K562 (cell line): ENCODE data around the gene NABP1. TPM values are rescaled to one million over a fixed set of nuclear protein-coding genes. Genes with fewer than 3 reads are reported as not detected.

Experiments
- ARID1B ChIP-seq: fragments of 450-650 bp; IDR thresholded peaks from 2 replicates; pipeline ENCODE4 v1.6.1; 2016; ENCODE audit warnings: antibody characterized with exemption, mild to moderate bottlenecking, inconsistent platforms
- CBX8 ChIP-seq: fragments of 200-600 bp; sonication (generic); IDR thresholded peaks from 2 replicates; pipeline ENCODE4 v1.6.1; 2012; ENCODE audit warnings: borderline replicate concordance, mixed run types, low read depth, mild to moderate bottlenecking, moderate library complexity, mixed read lengths, low read length, control low read depth, inconsistent platforms; ENCODE audit not compliant: poor library complexity, severe bottlenecking; ENCODE audit errors: extremely low read depth
- CREB1 ChIP-seq, 2 experiments: sonication (generic) in 1 of 2; formaldehyde crosslinking in 1 of 2; IDR thresholded peaks; 2 replicates each; pipeline versions ENCODE4 v1.6.1 to v1.8.0; 2012 to 2022; ENCODE audit warnings: inconsistent platforms in 1 of 2, mild to moderate bottlenecking in 1 of 2, missing genetic modification reagents in 1 of 2, moderate library complexity in 1 of 2
- CTCF ChIP-seq, 3 experiments: IDR thresholded peaks in 2 of 3; conservative IDR thresholded peaks in 1 of 3; 2 replicates each; pipeline ENCODE4 v1.5.1; 2011 to 2012; ENCODE audit warnings: low read length in 3 of 3, mild to moderate bottlenecking in 3 of 3, control low read depth in 2 of 3, improper control_type of control experiment in 1 of 3, inconsistent platforms in 1 of 3, low read depth in 1 of 3, mixed read lengths in 1 of 3, moderate library complexity in 1 of 3; ENCODE audit not compliant: insufficient read depth in 2 of 3
- ETS1 ChIP-seq: conservative IDR thresholded peaks from 2 replicates; pipeline ENCODE4 v1.6.1; 2011; ENCODE audit warnings: low read depth, mild to moderate bottlenecking, low read length; ENCODE audit not compliant: control insufficient read depth
- GTF2E2 ChIP-seq: fragments of 200-800 bp; sonication (Bioruptor generic); IDR thresholded peaks from 2 replicates; pipeline ENCODE4 v1.6.1; 2016; ENCODE audit warnings: missing genetic modification characterization, missing compliant biosample characterization
- JUN ChIP-seq, 2 experiments: sonication (generic) in 1 of 2; formaldehyde crosslinking in 1 of 2; IDR thresholded peaks; 2 replicates each; pipeline versions ENCODE4 v1.6.1 to v1.8.0; 2012 to 2022; ENCODE audit warnings: borderline replicate concordance in 2 of 2, mild to moderate bottlenecking in 2 of 2, improper control_type of control experiment in 1 of 2, low read depth in 1 of 2, low read length in 1 of 2, missing genetic modification reagents in 1 of 2
- MTA2 ChIP-seq: fragments of 450-650 bp; IDR thresholded peaks from 2 replicates; pipeline ENCODE4 v1.6.1; 2016; ENCODE audit warnings: low read depth
- OTX1 ChIP-seq: fragments of 450-650 bp; formaldehyde crosslinking; IDR thresholded peaks from 2 replicates; pipeline ENCODE4 v1.4.0; 2022; ENCODE audit warnings: mild to moderate bottlenecking
- RUNX1 ChIP-seq: sonication (generic); IDR thresholded peaks from 2 replicates; pipeline ENCODE4 v1.6.1; 2016; ENCODE audit warnings: antibody characterized with exemption, low read depth
- SAP30 ChIP-seq: fragments of 200-600 bp; sonication (generic); IDR thresholded peaks from 2 replicates; pipeline ENCODE4 v1.6.1; 2012; ENCODE audit warnings: borderline replicate concordance, low read depth, mild to moderate bottlenecking, moderate library complexity, low read length, control low read depth, inconsistent platforms; ENCODE audit not compliant: insufficient read depth, poor library complexity, severe bottlenecking
- SMARCE1 ChIP-seq: fragments of 450-650 bp; IDR thresholded peaks from 2 replicates; pipeline ENCODE4 v1.7.1; 2016; ENCODE audit warnings: mild to moderate bottlenecking
- STAT5A ChIP-seq: IDR thresholded peaks from 2 replicates; pipeline ENCODE4 v1.6.1; 2012; ENCODE audit warnings: low read length, inconsistent platforms, borderline replicate concordance
- TAF1 ChIP-seq: IDR thresholded peaks from 2 replicates; pipeline ENCODE4 v1.6.1; 2011; ENCODE audit warnings: mild to moderate bottlenecking, low read length, moderate library complexity; ENCODE audit not compliant: insufficient read depth, control insufficient read depth, severe bottlenecking; ENCODE audit errors: extremely low read depth
- TARDBP ChIP-seq: fragments of 450-650 bp; IDR thresholded peaks from 2 replicates; pipeline ENCODE4 v1.6.1; 2016
- TCF7 ChIP-seq: sonication (generic); IDR thresholded peaks from 2 replicates; pipeline ENCODE4 v1.6.1; 2016; ENCODE audit warnings: antibody characterized with exemption, borderline replicate concordance
- TRIM24 ChIP-seq, 2 experiments: fragments of 450-650 bp; IDR thresholded peaks; 2 replicates each; pipeline ENCODE4 v1.6.1; 2016
- ZFP30 ChIP-seq: fragments of 250-450 bp; sonication (Bioruptor Pico); IDR thresholded peaks from 2 replicates; pipeline ENCODE4 v1.8.0; 2022; ENCODE audit warnings: moderate library complexity, mild to moderate bottlenecking, inconsistent platforms, borderline replicate concordance
- ZKSCAN1 ChIP-seq: fragments of 150-350 bp; IDR thresholded peaks from 2 replicates; pipeline ENCODE4 v1.6.1; 2016; ENCODE audit warnings: low read depth, low read length
- polyA plus RNA-seq, 8 experiments: library from polyadenylated mRNA; depleted of rRNA in 4 of 8; stranded (reverse) in 5 of 8; unstranded in 3 of 8; fragments of >200 nt; fragmentation: Nextera tagmentation in 2 of 8; fragmentation: Illumina TruSeq in 1 of 8; extraction: Ambion mirVana in 2 of 8; extraction: Trizol in 1 of 8; gene quantifications; 2 replicates each; pipeline versions ENCODE4 v1.2.1 to v1.2.3, GENCODE V29; 2011 to 2014; ENCODE audit warnings: inconsistent platforms in 1 of 8, missing spikeins in 1 of 8
- total RNA-seq, 7 experiments: library from RNA; depleted of rRNA in 6 of 7; stranded (reverse); fragments of >200 nt in 6 of 7; fragmentation: Illumina TruSeq in 2 of 7; extraction: Trizol in 2 of 7; gene quantifications; 2 replicates each; pipeline versions ENCODE4 v1.2.1 to v1.2.3, GENCODE V29; 2011 to 2021; ENCODE audit warnings: low replicate concordance in 1 of 7
- TF ChIP-seq, protein P1 (sequence below): fragments of 450-650 bp; IDR thresholded peaks from 2 replicates; pipeline ENCODE4 v1.6.1; 2016
- TF ChIP-seq, protein P2 (sequence below), 2 experiments: fragments of 250-450 bp in 1 of 2; fragments of 450-650 bp in 1 of 2; sonication (Bioruptor Pico) in 1 of 2; IDR thresholded peaks; 2 replicates each; pipeline versions ENCODE4 v1.6.1 to v1.8.0; 2016 to 2021; ENCODE audit warnings: mild to moderate bottlenecking in 2 of 2, moderate library complexity in 2 of 2, missing compliant biosample characterization in 1 of 2, missing genetic modification characterization in 1 of 2

The NABP1 gene
- total and polyA plus RNA-seq, 9 of the 15 experiments (the other 6 are each of a cell fraction or from before 2014, with no cell fraction given) = 12.8 to 44.0 (median 20.2) TPM

- TF ChIP-seq JUN (IDR thresholded peaks at IDR 0.05; ENCODE audit: borderline replicate concordance, low read depth, low read length) (peak; percentile 43), JUN (CRISPR knock-in tag; IDR thresholded peaks at IDR 0.05; ENCODE audit: borderline replicate concordance) (no peak), ZKSCAN1 (no peak), SMARCE1 (peak; percentile 93), STAT5A (peak; percentile 100), GTF2E2 (tag) (0 out of 2 replicates have a peak, but pooled peaks have one; percentile 51), CBX8 (no peak), ZFP30 (CRISPR knock-in tag) (no peak), TARDBP (no peak), MTA2 (peak; percentile 9; the same call in 1 of the 2 replicates), ARID1B (peak; percentile 91), CREB1 (IDR thresholded peaks at IDR 0.05) (0 out of 2 replicates have a peak, but pooled peaks have one; percentile 34), CREB1 (CRISPR knock-in tag; IDR thresholded peaks at IDR 0.05) (no peak), CTCF (IDR thresholded peaks at IDR 0.05 in 2 of 3, conservative IDR thresholded peaks at IDR 0.05 in 1 of 3; ENCODE audit: insufficient read depth in 2 of 3, low read depth in 1 of 3, low read length in 3 of 3) (no peak), SAP30 (no peak), ETS1 (no peak), RUNX1 (no peak), TCF7 (no peak), TRIM24 (IDR thresholded peaks at IDR 0.05) (peak; percentile 53 to 68; a peak in 3 of 4 replicates), OTX1 (CRISPR knock-in tag) (no peak), TAF1 (no peak)
- TF ChIP-seq, protein P1, sequence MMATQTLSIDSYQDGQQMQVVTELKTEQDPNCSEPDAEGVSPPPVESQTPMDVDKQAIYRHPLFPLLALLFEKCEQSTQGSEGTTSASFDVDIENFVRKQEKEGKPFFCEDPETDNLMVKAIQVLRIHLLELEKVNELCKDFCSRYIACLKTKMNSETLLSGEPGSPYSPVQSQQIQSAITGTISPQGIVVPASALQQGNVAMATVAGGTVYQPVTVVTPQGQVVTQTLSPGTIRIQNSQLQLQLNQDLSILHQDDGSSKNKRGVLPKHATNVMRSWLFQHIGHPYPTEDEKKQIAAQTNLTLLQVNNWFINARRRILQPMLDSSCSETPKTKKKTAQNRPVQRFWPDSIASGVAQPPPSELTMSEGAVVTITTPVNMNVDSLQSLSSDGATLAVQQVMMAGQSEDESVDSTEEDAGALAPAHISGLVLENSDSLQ = peak; percentile 84
- TF ChIP-seq, protein P2, sequence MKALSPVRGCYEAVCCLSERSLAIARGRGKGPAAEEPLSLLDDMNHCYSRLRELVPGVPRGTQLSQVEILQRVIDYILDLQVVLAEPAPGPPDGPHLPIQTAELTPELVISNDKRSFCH (CRISPR knock-in tag; IDR thresholded peaks at IDR 0.05) = no peak
- TF ChIP-seq, protein P2 (tag; IDR thresholded peaks at IDR 0.05) = peak; percentile 74
These were observed 40.5 kb upstream of the NABP1 start (continued) for GRCh38 chr2:191637182-191638078.
